Keratinocyte (primary cell): Measurements from ENCODE around the gene ZEB2.

Experiments
- EZH2 ChIP-seq: IDR thresholded peaks from one replicate; pipeline ENCODE4 v1.6.1; 2012; ENCODE audit warnings: inconsistent platforms, mild to moderate bottlenecking, low read length, moderate library complexity
- TF ChIP-seq, protein P1 (sequence below), 3 experiments: IDR thresholded peaks in 1 of 3; conservative IDR thresholded peaks in 1 of 3; optimal IDR thresholded peaks in 1 of 3; 2 replicates in 2 of 3; 3 replicates in 1 of 3; pipeline versions ENCODE3 to v1.5.1; 2011; ENCODE audit warnings: low read length in 3 of 3, mild to moderate bottlenecking in 3 of 3, moderate library complexity in 2 of 3, control low read depth in 1 of 3, inconsistent platforms in 1 of 3; ENCODE audit not compliant: insufficient read depth in 2 of 3; ENCODE audit errors: extremely low read depth in 1 of 3

DNA sequence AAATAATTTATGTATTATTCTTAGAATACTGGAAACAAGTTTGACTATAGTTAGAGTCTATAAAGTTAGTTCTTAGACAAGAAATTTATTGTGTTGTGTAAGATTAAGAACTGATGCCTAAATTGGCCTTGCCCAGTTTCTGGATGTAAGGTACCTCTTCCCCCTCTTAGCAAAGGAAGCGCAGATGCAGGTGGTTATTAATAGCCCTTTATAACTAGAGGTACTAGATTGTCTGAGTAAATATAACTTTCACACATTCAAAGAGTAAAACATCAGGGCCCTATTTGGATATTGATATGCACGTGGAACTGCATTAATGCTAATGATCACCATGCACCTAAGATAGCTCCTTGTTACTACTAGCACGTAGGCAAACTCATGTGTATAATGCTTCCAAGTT, 100.7 kb downstream of the ZEB2 start:
- TF ChIP-seq, protein P1, sequence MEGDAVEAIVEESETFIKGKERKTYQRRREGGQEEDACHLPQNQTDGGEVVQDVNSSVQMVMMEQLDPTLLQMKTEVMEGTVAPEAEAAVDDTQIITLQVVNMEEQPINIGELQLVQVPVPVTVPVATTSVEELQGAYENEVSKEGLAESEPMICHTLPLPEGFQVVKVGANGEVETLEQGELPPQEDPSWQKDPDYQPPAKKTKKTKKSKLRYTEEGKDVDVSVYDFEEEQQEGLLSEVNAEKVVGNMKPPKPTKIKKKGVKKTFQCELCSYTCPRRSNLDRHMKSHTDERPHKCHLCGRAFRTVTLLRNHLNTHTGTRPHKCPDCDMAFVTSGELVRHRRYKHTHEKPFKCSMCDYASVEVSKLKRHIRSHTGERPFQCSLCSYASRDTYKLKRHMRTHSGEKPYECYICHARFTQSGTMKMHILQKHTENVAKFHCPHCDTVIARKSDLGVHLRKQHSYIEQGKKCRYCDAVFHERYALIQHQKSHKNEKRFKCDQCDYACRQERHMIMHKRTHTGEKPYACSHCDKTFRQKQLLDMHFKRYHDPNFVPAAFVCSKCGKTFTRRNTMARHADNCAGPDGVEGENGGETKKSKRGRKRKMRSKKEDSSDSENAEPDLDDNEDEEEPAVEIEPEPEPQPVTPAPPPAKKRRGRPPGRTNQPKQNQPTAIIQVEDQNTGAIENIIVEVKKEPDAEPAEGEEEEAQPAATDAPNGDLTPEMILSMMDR (optimal IDR thresholded peaks at IDR 0.05 in 1 of 3, IDR thresholded peaks at IDR 0.05 in 1 of 3, conservative IDR thresholded peaks at IDR 0.05 in 1 of 3; ENCODE audit: extremely low read depth in 1 of 3, insufficient read depth in 2 of 3, low read length in 3 of 3) = no peak
- TF ChIP-seq EZH2 = no peak
